AG10803 (cell line): Measurements from ENCODE around the gene MICAL2.

Experiments used
- DNase-seq: peaks from one replicate; pipeline ENCODE4 v3.0.0; 2010; ENCODE audit warnings: low read depth
- H3K4me3 ChIP-seq: 2 replicates; pipeline ENCODE4 v1.5.1; 2011; ENCODE audit warnings: mild to moderate bottlenecking, low read length, control low read depth
- TF ChIP-seq, protein P1 (sequence below): conservative IDR thresholded peaks from 2 replicates; pipeline ENCODE4 v1.5.1; 2011; ENCODE audit warnings: mild to moderate bottlenecking, low read length, control low read depth, inconsistent platforms

Gene MICAL2

DNA sequence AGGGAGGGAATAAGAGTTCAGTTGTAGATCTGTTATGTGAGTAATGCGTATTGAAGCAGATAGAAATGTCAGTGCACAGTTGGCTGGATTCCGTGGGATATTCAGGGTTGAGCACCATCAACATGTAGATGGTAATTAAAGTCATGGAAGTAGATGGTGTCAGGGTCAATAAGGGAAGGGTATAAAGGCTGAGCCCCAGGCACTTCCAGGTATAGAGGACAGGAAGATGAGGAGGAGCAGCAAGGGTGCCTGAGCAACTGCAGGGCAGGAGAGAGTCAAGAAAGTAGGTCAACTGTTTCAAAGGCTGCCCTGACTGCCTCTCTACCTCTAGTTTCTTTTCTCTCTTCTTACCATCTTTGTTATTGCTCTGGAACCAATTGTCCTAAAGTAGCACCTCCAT lies 85.9 kb downstream of the MICAL2 start:
- no peak for DNase-seq
- TF ChIP-seq, protein P1, sequence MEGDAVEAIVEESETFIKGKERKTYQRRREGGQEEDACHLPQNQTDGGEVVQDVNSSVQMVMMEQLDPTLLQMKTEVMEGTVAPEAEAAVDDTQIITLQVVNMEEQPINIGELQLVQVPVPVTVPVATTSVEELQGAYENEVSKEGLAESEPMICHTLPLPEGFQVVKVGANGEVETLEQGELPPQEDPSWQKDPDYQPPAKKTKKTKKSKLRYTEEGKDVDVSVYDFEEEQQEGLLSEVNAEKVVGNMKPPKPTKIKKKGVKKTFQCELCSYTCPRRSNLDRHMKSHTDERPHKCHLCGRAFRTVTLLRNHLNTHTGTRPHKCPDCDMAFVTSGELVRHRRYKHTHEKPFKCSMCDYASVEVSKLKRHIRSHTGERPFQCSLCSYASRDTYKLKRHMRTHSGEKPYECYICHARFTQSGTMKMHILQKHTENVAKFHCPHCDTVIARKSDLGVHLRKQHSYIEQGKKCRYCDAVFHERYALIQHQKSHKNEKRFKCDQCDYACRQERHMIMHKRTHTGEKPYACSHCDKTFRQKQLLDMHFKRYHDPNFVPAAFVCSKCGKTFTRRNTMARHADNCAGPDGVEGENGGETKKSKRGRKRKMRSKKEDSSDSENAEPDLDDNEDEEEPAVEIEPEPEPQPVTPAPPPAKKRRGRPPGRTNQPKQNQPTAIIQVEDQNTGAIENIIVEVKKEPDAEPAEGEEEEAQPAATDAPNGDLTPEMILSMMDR: no peak
- H3K4me3 ChIP-seq: no peak overlapping the region

- no peak overlapping the region for H3K4me3 ChIP-seq
- no peak for DNase-seq
- TF ChIP-seq, protein P1: no peak
Observed at GRCh38 chr11:12196872-12197271, 86.5 kb downstream of the MICAL2 start.

DNA sequence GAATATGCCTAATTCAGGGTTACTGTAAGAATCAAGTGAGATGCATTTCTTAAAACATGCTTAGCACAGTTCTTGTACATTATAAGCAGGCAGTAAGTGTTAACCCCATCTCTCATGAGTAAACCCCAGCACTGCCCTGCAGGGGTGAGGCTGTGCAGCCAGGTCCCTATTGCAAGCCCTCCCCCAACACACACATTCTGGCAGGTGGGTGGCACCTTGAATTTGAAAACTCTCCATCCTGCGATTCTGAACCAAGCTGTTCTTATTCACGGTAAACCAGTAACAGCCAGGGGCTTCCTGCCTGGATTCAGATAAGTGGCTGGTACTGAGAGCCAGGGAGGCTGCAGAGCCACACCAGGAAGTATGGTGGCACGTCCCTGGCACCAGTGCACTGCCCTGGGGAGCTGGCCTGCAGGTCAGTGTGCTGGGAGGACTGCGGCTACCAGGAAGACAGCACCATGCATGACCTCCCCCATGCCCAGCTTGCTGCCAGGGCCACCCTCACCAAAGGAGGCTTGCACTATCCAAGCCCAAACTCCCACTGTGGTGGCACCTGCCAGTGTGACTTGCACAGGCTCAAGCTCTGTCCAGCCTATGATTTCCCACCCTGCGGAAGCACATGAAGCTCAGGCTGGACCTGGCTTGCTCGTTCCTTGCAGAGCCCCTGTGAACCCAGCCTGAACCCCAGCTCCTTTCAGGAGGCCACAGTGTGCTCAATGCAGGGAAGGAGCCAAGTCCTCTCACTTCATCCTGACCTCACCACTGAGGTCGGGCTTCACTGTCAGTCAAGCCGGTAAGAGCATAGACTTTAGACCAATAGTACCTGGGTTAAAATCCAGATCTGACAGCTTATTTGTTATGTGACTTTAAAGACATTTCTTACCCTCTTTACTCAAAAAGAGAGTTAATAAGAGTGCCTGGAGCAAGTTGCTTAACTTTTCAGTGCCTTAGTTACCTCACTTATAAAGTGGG lies 88.1 kb downstream of the MICAL2 start:
- H3K4me3 ChIP-seq: no peak overlapping the region
- TF ChIP-seq, protein P1: no peak
- no peak for DNase-seq

DNA sequence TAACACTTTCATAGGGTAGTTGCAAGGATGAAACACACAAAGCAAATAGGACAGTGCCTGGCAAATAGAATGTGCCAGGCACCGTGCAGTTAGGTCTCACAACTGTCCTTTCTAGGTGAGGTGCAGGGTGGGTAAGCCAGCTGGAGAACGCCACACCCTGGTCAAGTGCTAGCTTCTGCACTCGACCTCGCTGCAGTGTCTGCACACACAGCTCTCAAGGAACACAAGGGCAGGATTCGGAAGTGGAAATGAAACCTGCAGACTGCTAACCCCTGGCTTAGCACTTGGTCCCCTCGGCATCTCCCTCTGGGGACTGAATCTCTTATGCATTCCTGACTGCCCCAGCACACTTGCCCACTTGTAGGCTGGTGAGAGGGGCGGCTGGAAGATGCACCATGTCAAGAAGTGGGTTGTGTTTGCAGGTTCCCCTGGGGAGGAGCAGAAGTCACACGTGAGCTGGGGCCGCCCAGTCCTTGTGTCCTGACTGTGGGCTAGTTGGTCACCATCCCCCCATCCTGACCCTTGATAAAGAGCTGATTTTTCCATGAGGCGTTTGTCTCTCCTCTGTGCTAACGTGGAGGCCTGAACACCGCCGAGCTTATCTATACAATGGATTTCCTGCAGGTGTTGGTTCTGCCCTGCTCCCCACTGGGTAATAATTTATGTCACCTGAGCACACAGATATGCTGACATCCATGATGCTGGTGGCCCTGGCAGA lies 89.0 kb downstream of the MICAL2 start:
- DNase-seq: no peak
- TF ChIP-seq, protein P1: no peak
- H3K4me3 ChIP-seq: no peak overlapping the region

- peak; percentile 97 for DNase-seq
- H3K4me3 ChIP-seq: no peak overlapping the region
- TF ChIP-seq, protein P1: no peak
Observed at GRCh38 chr11:12200279-12200990, 90.0 kb downstream of the MICAL2 start.

- peak; percentile 97 for DNase-seq
- H3K4me3 ChIP-seq: no peak overlapping the region
- TF ChIP-seq, protein P1: no peak
Observed at GRCh38 chr11:12200991-12201985, 90.9 kb downstream of the MICAL2 start.
